Activated naive CD4-positive, alpha-beta T cell treated with anti-CD3 and anti-CD28 coated beads, Interleukin-2, amount 50 U/mL, for 72 hours (primary cell): ENCODE measurements around the gene SLC2A5. TPM values are rescaled to one million over a fixed set of nuclear protein-coding genes. Genes with fewer than 3 reads are reported as not detected.
"Not testable (repeated sequence)": the region's sequence is repeated elsewhere in the genome, so short reads cannot be mapped to it uniquely, and the experiment has no call there.

ENCODE experiments used
- ATAC-seq, 2 donors: fragments of 150-1000 bp; cut with Tn5 transposase; 2 replicates each; pipeline ENCODE4 v1.10.0; 2021; ENCODE audit warnings: mild to moderate bottlenecking in 2 of 2, moderate library complexity in 2 of 2
- DNase-seq, 2 donors: peaks; one replicate each; pipeline ENCODE4 v3.0.0; 2021 to 2022; ENCODE audit warnings: low spot score in 2 of 2
- H3K27ac Mint-ChIP-seq, 2 donors: one replicate each; pipeline ENCODE4 v1.8.0; 2022; ENCODE audit warnings: mild to moderate bottlenecking in 2 of 2, mixed read lengths in 2 of 2
- H3K36me3 Mint-ChIP-seq, 2 donors: one replicate each; pipeline ENCODE4 v1.8.0; 2022; ENCODE audit warnings: mixed read lengths in 2 of 2
- H3K9me3 Mint-ChIP-seq, 2 donors: one replicate each; pipeline ENCODE4 v1.8.0; 2022; ENCODE audit warnings: mixed read lengths in 2 of 2
- total RNA-seq, 2 donors: library from RNA; stranded (reverse); gene quantifications; one replicate each; pipeline ENCODE4 v1.2.3, GENCODE V29; 2022

Gene SLC2A5
- total RNA-seq, 2 donors from 2014 or later: not detected

DNA sequence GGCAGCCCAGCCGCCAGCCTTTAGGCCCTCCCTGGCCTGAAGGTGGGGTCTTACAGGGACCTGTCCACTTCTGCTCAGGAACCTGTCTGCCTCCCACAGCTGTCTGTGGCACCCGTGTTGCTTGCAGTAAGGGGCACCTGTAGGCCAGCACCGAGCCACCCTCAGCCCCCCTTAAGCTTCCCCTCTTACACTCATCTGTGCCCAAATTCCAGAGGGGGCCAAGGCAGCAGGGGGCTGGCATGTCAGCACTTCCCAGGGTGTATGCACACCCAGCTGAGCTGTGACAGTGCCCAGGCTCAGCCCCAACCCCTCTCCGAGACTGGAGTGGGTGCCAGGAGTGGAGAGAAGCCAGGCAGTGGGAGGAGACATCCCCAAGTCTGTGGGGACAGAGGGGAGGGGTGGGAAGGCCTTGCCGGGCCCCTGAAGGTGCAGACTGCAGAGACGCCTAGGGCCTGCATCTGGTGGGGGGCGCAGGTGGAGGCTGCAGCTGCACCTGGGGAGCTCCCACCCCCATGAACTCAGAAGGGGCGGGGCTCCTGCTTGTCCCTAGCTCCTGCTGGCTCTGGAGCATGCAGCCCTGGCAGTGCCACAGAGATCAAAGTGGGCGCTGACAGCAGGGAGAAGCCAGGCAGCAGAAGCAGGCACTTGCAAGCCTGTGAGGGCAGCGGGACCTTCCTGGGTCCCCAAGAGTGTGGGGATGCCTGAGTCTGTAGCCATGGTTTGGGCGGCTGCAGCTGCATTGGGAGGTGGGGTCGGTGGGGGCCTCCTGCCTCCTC is 37.8 kb downstream of the SLC2A5 start:
- H3K9me3 Mint-ChIP-seq: peaks cover 5 to 23% of the 10 kb centered on the region in 2 donors
- DNase-seq (no peak), ATAC-seq (no peak)
- H3K36me3 Mint-ChIP-seq: peaks cover 11 to 18% of the 10 kb centered on the region in 2 donors
- H3K27ac Mint-ChIP-seq: no peak overlapping the region

DNA sequence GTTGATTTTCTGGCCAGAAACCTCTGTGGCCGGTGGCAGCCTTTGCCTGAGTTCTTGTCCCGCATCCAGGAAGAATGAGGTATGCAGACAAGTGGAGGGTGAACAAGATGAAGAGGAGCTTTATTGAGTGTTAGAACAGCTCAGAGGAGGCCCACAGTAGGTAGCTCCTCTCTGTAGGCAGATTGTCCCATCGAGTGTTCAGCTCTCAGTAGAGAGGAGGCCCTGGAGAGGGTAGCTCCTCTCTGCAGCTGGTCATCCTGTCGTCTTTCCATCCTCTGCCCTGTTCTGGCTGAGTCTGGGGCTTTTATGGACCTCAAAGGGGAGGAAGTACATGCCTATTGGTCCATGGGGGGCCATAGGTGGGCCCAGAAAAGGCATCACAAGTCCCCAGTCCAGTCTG is 38.4 kb downstream of the SLC2A5 start:
- Mint-ChIP-seq H3K36me3 (peaks cover 11 to 16% of the 10 kb centered on the region in 2 donors), H3K9me3 (peaks cover 5 to 22% of the 10 kb centered on the region in 2 donors)
- not testable (repeated sequence) for ATAC-seq, DNase-seq, H3K27ac Mint-ChIP-seq

DNA sequence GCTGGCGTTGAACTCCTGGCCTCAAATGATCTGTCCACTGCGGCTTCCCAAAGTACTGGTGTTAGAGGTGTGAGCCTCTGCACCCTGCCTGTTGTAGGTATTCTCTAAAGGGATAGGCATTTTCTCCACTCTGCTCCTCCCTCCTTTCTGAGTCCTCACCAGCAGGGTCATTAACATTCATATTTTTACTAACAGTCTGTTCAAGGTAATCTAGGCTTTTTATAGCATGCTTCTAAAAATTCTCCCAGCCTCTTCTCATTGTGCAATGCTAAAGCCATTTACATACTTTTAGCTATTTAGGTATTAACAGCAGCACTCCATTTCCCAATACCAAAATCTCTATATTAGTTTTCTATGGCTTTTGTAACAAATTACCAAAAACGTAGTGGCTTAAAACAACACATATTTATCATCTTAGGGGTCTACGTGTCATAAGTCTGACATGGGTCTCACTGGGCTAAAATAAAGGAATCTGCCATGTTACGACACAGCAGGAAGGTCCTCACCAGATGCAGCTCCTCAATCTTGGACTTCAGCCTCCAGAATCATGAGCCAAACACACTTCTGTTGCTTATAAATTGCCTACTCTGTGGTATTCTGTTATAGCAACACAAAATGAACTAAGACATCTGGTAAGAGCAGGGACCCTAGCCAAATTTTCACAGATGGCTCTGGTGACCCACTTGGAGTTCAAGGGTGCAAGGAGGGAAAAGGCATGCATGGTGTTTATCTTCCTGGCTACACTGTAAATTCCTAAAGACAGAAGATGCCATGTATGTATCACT is 40.3 kb downstream of the SLC2A5 start:
- H3K27ac Mint-ChIP-seq: no peak overlapping the region
- DNase-seq (no peak), ATAC-seq (no peak)
- peaks cover 0 to 4% of the 10 kb centered on the region in 2 donors for H3K9me3 Mint-ChIP-seq
- H3K36me3 Mint-ChIP-seq: peaks cover 0 to 5% of the 10 kb centered on the region in 2 donors

DNA sequence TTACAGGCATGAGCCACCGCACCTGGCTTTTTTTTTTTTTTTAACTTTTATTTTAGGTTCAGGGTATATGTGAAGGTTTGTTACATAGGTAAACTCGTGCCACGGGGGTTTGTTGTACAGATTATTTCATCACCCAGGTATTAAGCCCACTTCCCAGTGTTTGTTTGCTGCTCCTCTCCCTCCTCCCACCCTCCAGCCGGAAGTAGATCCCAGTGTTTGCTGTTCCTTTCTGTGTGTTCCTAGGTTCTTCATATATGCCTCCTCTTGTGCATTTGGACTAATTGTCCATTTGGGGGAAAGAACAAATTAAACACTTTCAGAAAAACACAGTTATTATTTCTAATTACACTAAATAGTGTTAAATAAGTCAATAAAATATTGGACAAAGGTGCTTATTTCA is 42.1 kb downstream of the SLC2A5 start:
- Mint-ChIP-seq H3K36me3 (peaks cover 0 to 5% of the 10 kb centered on the region in 2 donors), H3K27ac (no peak overlapping the region), H3K9me3 (peaks cover 0 to 4% of the 10 kb centered on the region in 2 donors)
- DNase-seq (no peak), ATAC-seq (no peak)

DNA sequence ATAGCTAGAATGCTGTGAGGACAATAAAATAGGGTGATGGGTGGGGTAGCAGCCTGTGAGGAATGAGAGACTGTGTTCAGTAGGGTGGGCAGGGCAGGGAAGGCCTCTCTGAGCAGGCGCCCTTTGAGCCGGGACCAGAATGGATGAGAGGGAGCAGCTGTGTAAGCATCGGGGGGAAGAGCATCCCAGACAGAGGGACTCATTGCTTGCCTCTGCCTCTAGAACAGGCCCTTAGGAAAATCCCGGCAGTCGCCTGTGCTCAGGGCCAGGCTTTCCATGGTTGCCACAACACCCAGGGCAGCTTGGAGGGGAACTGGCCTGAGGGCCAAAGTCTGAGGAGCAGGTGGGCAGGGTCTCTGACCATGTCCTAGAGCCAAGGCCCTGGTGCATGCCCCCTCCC is 44.0 kb downstream of the SLC2A5 start:
- no peak for DNase-seq
- H3K36me3 Mint-ChIP-seq: no peaks in the 10 kb centered on the region
- H3K27ac Mint-ChIP-seq: no peak overlapping the region
- H3K9me3 Mint-ChIP-seq: no peaks in the 10 kb centered on the region
- no peak for ATAC-seq

DNA sequence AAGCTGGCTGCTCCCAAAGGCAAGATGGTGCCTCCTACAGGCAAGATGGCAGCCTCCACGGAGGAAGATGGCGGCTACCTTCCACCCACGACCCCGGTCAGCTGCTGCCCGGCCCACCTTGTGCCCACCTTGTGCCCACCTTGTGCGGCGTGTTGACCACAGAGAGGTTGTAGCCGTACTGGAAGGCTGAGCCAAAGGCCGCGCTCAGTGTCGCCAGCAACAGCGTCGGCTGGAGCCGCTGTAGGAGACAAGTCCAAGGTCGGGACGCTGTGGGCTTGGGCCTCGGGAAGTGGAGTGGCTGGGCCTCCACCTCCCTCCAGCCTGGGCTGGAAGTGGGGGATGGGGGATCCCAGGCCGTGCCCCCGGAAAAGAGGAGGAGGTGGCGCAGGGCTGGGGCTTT is 44.6 kb downstream of the SLC2A5 start:
- no peaks in the 10 kb centered on the region for H3K36me3 Mint-ChIP-seq
- ATAC-seq (no peak), DNase-seq (no peak)
- H3K27ac Mint-ChIP-seq: no peak overlapping the region
- no peaks in the 10 kb centered on the region for H3K9me3 Mint-ChIP-seq

DNA sequence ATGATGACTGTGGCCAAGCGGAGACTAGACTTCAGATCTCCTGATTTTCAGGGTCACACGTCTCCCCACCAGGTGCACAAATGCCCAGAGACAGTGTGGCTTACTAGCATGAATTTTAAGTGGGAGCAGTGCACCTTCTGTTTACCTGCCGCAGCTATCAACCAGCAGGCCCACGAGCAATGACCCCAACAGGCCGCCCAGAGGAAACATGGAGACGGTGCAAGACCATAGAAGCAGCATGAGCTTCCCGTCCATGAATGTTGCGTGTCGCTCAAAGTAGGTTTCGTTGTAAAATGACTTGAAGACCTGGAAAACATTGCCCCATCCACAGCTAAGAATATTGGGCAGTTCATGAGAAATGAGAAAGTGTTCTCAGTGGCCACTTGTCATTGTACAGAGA is 46.7 kb downstream of the SLC2A5 start:
- ATAC-seq: no peak
- no peak overlapping the region for H3K27ac Mint-ChIP-seq

DNA sequence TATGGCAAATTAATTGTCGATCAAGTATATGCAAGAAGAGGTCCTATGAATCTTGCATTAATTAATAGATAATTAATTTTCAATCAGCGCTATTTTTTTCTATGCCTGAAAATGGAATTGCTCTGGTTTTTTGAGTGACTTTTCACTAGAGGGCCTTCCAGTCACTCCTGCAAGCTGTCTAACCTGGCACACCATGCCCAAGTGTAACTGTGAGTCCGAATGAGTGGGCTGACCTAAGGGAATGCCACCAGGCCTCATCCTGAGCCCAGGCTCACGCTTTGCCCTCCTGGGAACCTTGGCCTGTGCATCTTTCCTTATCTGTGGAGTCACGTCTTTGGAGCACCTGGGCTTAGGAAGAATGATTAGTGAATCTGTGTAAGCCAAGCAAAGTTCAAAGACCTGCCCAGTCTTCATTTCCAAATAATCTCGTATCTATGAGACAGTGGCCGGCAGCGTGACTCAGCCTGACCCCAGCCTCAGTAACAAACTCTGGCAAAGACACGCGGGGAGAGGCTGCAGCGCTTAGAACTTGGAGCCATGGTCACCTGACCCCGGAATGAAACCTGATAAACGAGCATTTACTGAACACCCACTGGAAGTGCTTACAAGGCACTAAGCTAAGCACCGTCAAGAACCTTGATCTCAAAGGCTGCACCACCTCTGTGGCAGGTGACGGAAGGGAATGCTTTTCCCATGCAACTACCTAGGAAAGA is 47.3 kb downstream of the SLC2A5 start:
- H3K36me3 Mint-ChIP-seq, H3K27ac Mint-ChIP-seq, H3K9me3 Mint-ChIP-seq, DNase-seq, ATAC-seq: not testable (repeated sequence)

More for the DNA sequence above, 46.7 kb downstream of the SLC2A5 start:
- DNase-seq: no peak
- Mint-ChIP-seq H3K9me3 (no peaks in the 10 kb centered on the region), H3K36me3 (no peaks in the 10 kb centered on the region)

DNA sequence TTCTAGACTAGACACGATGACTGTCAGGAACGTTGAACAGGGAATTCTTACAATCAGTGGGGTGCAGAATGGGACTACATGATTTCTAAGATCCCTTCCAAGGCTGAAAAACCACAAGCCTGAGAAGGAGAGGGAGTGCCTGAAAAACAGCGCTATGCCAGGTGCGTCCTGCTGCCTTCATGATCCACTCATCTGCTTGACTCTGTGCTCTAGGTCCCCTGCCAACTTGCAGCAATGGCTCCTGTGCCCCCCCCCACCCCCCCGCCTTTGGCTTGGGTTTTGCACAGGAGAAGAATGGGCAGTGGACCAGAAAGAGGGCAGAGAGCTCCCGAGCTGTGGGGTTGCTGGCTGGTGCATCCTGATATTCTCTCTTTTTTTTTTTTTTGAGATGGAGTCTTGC is 49.1 kb downstream of the SLC2A5 start:
- DNase-seq (no peak), ATAC-seq (no peak)
- Mint-ChIP-seq H3K36me3 (no peaks in the 10 kb centered on the region), H3K27ac (no peak overlapping the region), H3K9me3 (no peaks in the 10 kb centered on the region)

DNA sequence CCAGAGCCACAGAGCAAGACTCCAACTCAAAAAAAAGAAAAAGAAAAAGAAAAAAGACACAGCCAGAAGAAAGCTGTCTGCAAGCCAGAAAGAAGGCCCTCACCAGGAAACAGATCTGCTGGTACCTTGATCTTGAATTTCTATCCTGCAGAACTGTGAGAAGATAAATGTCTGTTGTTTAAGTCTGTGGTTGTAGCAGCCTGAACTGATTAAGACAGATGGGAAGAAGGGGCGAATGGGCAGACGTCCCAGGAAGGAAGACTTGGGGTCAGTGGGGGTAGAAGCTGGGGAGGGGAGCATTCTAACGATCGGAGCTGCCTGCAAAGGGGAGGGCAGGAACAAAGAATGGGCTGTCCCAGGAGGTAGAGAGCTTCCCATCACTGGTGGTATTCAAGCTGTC is 49.5 kb downstream of the SLC2A5 start:
- Mint-ChIP-seq H3K36me3 (no peaks in the 10 kb centered on the region), H3K9me3 (no peaks in the 10 kb centered on the region), H3K27ac (no peak overlapping the region)
- DNase-seq (no peak), ATAC-seq (no peak)

DNA sequence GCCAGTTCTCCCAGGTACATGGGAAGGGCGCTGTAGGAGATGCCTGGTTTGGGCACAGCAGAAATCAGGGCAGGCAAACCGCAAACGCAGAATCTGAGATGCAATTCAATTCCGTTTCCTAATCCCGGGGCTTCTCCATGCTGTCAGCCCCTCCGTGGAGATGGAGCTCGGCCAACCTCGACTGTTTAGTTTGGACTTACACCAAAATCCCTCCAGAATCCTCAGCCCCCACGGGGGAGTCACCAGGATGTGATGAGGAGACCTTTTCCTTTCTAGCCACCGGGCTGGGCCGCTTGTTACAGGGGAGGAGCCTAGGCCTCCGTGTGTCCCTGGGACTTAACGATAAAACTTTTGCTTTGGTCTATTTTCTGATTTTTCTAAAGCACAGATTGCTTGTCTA is 51.1 kb downstream of the SLC2A5 start:
- Mint-ChIP-seq H3K9me3 (no peaks in the 10 kb centered on the region), H3K36me3 (no peaks in the 10 kb centered on the region), H3K27ac (peak overlapping the region in 1 of 2 donors; percentile 60)
- no peak for DNase-seq
- ATAC-seq: no peak

DNA sequence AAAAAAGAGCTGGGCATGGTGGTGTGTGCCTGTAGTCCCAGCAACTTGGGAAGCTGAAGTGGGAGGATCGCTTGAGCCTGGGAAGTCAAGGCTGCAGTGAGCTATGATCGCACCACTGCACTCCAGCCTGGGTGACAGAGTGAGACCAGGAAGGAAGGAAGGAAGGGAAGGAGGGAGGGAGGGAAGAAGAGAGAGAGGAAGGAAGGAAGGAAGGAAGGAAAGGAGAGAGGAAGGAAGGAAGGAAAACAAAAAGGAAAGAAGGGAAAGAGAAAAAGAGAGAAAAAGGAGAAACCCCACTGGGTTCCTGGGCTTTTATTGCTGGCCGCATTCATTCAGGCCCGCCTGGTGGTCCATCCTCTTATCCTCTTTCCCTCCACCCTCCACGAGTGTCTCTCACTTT is 53.0 kb downstream of the SLC2A5 start:
- H3K36me3 Mint-ChIP-seq: no peaks in the 10 kb centered on the region
- peak overlapping the region in 1 of 2 donors; percentile 72 for H3K27ac Mint-ChIP-seq
- DNase-seq: no peak
- no peaks in the 10 kb centered on the region for H3K9me3 Mint-ChIP-seq
- ATAC-seq: no peak

DNA sequence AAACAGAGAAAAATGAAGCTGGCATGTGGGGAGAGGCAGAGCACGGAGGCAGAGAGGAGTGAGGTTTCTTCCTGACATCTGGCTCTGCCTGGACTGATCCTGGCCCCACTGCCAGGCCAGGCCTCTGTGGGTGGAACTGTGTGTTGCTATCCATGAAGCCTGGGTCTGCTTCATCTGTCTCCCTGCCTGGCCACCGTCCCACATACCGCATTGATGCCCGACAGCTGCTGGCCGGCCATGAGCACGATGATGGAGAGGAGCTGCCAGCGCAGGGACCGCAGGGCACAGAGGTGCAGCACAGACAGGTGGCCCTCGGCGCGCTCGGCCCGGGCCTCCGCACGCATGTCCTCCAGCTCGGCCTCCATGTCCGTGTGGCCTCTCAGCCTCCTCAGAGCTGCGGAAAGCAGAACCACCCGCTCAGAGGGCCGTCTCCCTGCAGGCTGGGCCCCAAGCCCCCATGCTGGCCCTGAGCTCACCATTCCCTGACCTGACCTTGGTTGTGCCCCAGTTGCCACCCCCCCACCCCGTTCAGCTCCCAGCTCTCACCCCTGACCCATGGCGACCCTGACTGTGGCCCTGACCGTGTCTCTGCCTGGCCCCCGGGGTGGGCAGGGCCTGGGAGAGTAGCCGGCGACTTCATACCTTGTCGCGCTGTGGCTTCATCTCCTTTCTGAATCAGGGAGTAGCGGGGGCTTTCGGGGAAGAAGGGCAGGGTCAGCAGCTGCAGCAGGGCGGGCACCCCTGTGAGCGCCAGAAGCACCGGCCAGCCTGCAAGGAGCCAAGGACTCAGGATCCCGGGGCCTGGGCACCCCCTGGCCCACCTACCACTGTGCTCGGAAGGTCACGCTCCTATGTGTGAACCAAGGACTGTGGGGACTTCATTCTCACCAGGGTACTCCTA is 54.7 kb downstream of the SLC2A5 start:
- ATAC-seq (no peak), DNase-seq (no peak)
- Mint-ChIP-seq H3K9me3 (no peaks in the 10 kb centered on the region), H3K36me3 (no peaks in the 10 kb centered on the region), H3K27ac (no peak overlapping the region)

DNA sequence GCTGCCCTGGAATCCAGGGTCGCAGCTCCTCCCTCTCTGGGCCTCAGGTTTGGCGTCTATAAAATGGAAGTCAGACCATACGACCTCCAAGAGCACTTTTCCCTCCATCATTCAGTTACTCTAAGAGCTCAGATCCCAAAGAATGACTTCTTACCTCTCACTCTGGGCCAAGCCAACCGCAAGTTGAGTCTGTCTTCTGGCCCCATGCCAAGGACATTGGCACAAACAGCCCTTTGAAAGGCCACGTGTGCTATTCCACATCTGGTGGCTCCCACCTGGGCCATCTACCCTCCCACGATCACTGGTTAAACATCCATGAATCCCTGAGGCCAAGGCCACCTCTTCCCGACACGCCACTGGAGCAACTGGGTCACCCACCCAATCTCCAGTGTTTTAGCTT is 55.6 kb downstream of the SLC2A5 start:
- no peak for ATAC-seq
- H3K36me3 Mint-ChIP-seq: no peaks in the 10 kb centered on the region
- H3K27ac Mint-ChIP-seq: no peak overlapping the region
- no peak for DNase-seq
- no peaks in the 10 kb centered on the region for H3K9me3 Mint-ChIP-seq

DNA sequence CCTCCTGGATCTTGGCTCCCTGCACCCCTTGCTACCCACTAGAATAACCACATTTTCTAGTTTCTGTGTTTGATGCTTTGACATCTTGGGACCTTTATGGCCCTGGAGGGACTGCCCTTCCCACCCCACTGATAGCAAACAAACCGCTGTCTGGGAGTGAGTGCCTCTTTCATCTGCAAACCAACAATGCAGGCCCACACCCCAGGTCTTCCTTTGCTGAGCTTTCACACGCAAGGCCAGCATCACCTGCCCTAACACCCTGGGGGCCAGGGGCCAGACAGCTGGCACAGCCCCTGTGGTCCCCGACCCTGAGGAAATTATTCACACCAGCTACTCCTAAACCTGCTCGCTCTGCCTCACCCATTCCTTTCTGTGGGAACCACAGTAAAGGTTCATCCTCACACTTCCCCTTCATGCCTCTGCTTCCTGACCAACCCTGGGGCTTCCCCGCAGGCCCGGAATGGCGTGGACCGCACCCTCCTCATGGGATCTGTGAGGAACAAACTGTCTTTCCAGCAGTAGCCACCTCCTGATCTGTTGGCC is 58.6 kb downstream of the SLC2A5 start:
- Mint-ChIP-seq H3K9me3 (no peaks in the 10 kb centered on the region), H3K27ac (peak overlapping the region; percentile 11 to 63), H3K36me3 (no peaks in the 10 kb centered on the region)
- ATAC-seq: peak in 1 of 2 donors; percentile 59
- no peak for DNase-seq
